Endothelial cell of umbilical vein (primary cell): ENCODE measurements around the gene BET1.

Source experiments
- CTCF ChIP-seq, 2 donors: IDR thresholded peaks; 1 replicate in 1 of 2; 2 replicates in 1 of 2; pipeline ENCODE4 v1.5.1; 2011; ENCODE audit warnings: low read length in 2 of 2, mild to moderate bottlenecking in 2 of 2, moderate library complexity in 2 of 2, control low read depth in 1 of 2, inconsistent platforms in 1 of 2, low read depth in 1 of 2; ENCODE audit not compliant: insufficient read depth in 1 of 2; ENCODE audit errors: extremely low read depth in 1 of 2
- EZH2 ChIP-seq: IDR thresholded peaks from 2 replicates; pipeline ENCODE4 v1.6.1; 2012; ENCODE audit warnings: borderline replicate concordance, low read depth, mild to moderate bottlenecking, moderate library complexity, low read length, inconsistent platforms; ENCODE audit not compliant: severe bottlenecking
- GATA2 ChIP-seq: IDR thresholded peaks from 2 replicates; pipeline ENCODE4 v1.7.0; 2011; ENCODE audit warnings: low read depth, mild to moderate bottlenecking, moderate library complexity, mixed read lengths, low read length; ENCODE audit not compliant: insufficient read length, insufficient read depth
- POLR2A ChIP-seq: IDR thresholded peaks from 2 replicates; pipeline ENCODE4 v1.6.1; 2012; ENCODE audit warnings: low read depth, mild to moderate bottlenecking, control low read depth, low read length

GRCh38 chr7:94042381-94042780 is 38.2 kb upstream of the BET1 start:
- no peak for TF ChIP-seq CTCF (IDR thresholded peaks at IDR 0.05; ENCODE audit: extremely low read depth in 1 of 2, insufficient read depth in 1 of 2, low read depth in 1 of 2, low read length in 2 of 2)
- no peak for TF ChIP-seq POLR2A
- no peak for TF ChIP-seq EZH2
- TF ChIP-seq GATA2, result no peak
